Neutrophil (primary cell): ENCODE results near the gene HAUS1.

Experiments
- H3K27ac ChIP-seq: fragments of 200-600 bp; sonication (generic); 2 replicates; pipeline ENCODE4 v1.5.1; 2016; ENCODE audit warnings: mild to moderate bottlenecking, moderate library complexity
- H3K27me3 ChIP-seq: fragments of 200-600 bp; sonication (generic); 2 replicates; pipeline ENCODE4 v1.6.0; 2016; ENCODE audit warnings: mild to moderate bottlenecking
- H3K36me3 ChIP-seq: fragments of 200-600 bp; sonication (generic); 2 replicates; pipeline ENCODE4 v1.5.1; 2017
- H3K4me1 ChIP-seq, 2 experiments: fragments of 200-600 bp in 1 of 2; sonication (generic) in 1 of 2; 1 replicate in 1 of 2; 2 replicates in 1 of 2; pipeline versions ENCODE4 v1.5.1 to v1.6.1; 2013 to 2016; ENCODE audit warnings: low read depth in 1 of 2, low read length in 1 of 2, mild to moderate bottlenecking in 1 of 2, moderate library complexity in 1 of 2; ENCODE audit not compliant: control insufficient read depth in 1 of 2, insufficient read depth in 1 of 2
- H3K4me3 ChIP-seq, 2 experiments: fragments of 200-600 bp in 1 of 2; sonication (generic) in 1 of 2; 1 replicate in 1 of 2; 2 replicates in 1 of 2; pipeline ENCODE4 v1.5.1; 2013 to 2016; ENCODE audit warnings: low read depth in 1 of 2, low read length in 1 of 2, mild to moderate bottlenecking in 1 of 2, moderate library complexity in 1 of 2
- H3K9me3 ChIP-seq: fragments of 200-600 bp; sonication (generic); 2 replicates; pipeline ENCODE4 v1.5.1; 2016
- CTCF ChIP-seq: fragments of 200-600 bp; sonication (generic); IDR thresholded peaks from 2 replicates; pipeline ENCODE4 v1.5.1; 2016; ENCODE audit warnings: antibody characterized with exemption

The HAUS1 gene

GRCh38 chr18:46152808-46153617, 48.8 kb downstream of the HAUS1 start:
- Histone ChIP-seq H3K27ac (no peak overlapping the region), H3K4me1 (no peaks in the 10 kb centered on the region), H3K27me3 (no peaks in the 10 kb centered on the region), H3K4me3 (no peak overlapping the region), H3K36me3 (no peaks in the 10 kb centered on the region), H3K9me3 (no peaks in the 10 kb centered on the region)
- no peak for TF ChIP-seq CTCF

- Histone ChIP-seq H3K27ac (no peak overlapping the region), H3K4me1 (no peaks in the 10 kb centered on the region), H3K36me3 (no peaks in the 10 kb centered on the region), H3K9me3 (no peaks in the 10 kb centered on the region), H3K4me3 (no peak overlapping the region), H3K27me3 (no peaks in the 10 kb centered on the region)
- no peak for TF ChIP-seq CTCF
Measured at GRCh38 chr18:46155641-46156051, 51.5 kb downstream of the HAUS1 start.

GRCh38 chr18:46156124-46156745, 52.0 kb downstream of the HAUS1 start:
- Histone ChIP-seq H3K27ac (no peak overlapping the region), H3K27me3 (no peaks in the 10 kb centered on the region), H3K36me3 (no peaks in the 10 kb centered on the region), H3K9me3 (no peaks in the 10 kb centered on the region), H3K4me1 (no peaks in the 10 kb centered on the region), H3K4me3 (no peak overlapping the region)
- no peak for TF ChIP-seq CTCF

GRCh38 chr18:46156843-46157242, 52.7 kb downstream of the HAUS1 start:
- no peaks in the 10 kb centered on the region for H3K9me3 ChIP-seq
- no peaks in the 10 kb centered on the region for H3K4me1 ChIP-seq
- H3K4me3 ChIP-seq: no peak overlapping the region
- H3K27ac ChIP-seq: no peak overlapping the region
- no peak for TF ChIP-seq CTCF
- no peaks in the 10 kb centered on the region for H3K27me3 ChIP-seq
- H3K36me3 ChIP-seq: no peaks in the 10 kb centered on the region

GRCh38 chr18:46158499-46158898, 54.3 kb downstream of the HAUS1 start:
- H3K27me3 ChIP-seq: no peaks in the 10 kb centered on the region
- H3K9me3 ChIP-seq: no peaks in the 10 kb centered on the region
- H3K36me3 ChIP-seq: no peaks in the 10 kb centered on the region
- no peaks in the 10 kb centered on the region for H3K4me1 ChIP-seq
- no peak for TF ChIP-seq CTCF
- H3K27ac ChIP-seq: no peak overlapping the region
- no peak overlapping the region for H3K4me3 ChIP-seq
